Nephron progenitor cell (in vitro differentiated cells): ENCODE results near the gene VPS35.
A peak's percentile ranks its signal among the peaks of the same experiment; 100 is the strongest.

Experiments
- DNase-seq: peaks from one replicate; pipeline ENCODE4 v3.0.0; 2021
- H3K27ac Mint-ChIP-seq: 2 replicates; pipeline ENCODE4 v1.8.0; 2021; ENCODE audit warnings: mild to moderate bottlenecking, moderate library complexity, mixed read lengths
- H3K27me3 Mint-ChIP-seq: 2 replicates; pipeline ENCODE4 v1.8.0; 2021; ENCODE audit warnings: mild to moderate bottlenecking, low read depth, mixed read lengths; ENCODE audit not compliant: poor library complexity
- H3K36me3 Mint-ChIP-seq: 2 replicates; pipeline ENCODE4 v1.8.0; 2021; ENCODE audit warnings: low read depth, mixed read lengths
- H3K4me1 Mint-ChIP-seq: 2 replicates; pipeline ENCODE4 v1.8.0; 2021; ENCODE audit warnings: mixed read lengths
- H3K4me3 Mint-ChIP-seq: 2 replicates; pipeline ENCODE4 v1.8.0; 2021; ENCODE audit warnings: mild to moderate bottlenecking, moderate library complexity, mixed read lengths
- H3K9me3 Mint-ChIP-seq: 2 replicates; pipeline ENCODE4 v1.8.0; 2021; ENCODE audit warnings: mild to moderate bottlenecking, moderate library complexity, mixed read lengths
- CTCF ChIP-seq: fragments of 200-600 bp; sonication (generic); IDR thresholded peaks from 2 replicates; pipeline ENCODE4 v1.5.0; 2021; ENCODE audit warnings: antibody characterized with exemption

VPS35 gene

GRCh38 chr16:46688654-46689364 is at the start of gene VPS35:
TSS of gene VPS35 (minus strand) at chr16:46689178. CDS start at chr16:46689133, 45 bp downstream.
- H3K36me3 Mint-ChIP-seq, result peaks cover 18% of the 10 kb centered on the region
- H3K9me3 Mint-ChIP-seq, result no peaks in the 10 kb centered on the region
- H3K27ac Mint-ChIP-seq, result no peak within 1 kb of the TSS
- H3K4me3 Mint-ChIP-seq, result no peak within 1 kb of the TSS
- H3K4me1 Mint-ChIP-seq, result peaks cover 44% of the 10 kb centered on the region
- DNase-seq, result peak; percentile 100
- no peaks in the 10 kb centered on the region for H3K27me3 Mint-ChIP-seq
- TF ChIP-seq CTCF, result no peak

GRCh38 chr16:46737621-46738214 is 48.7 kb upstream of the VPS35 start:
- no peaks in the 10 kb centered on the region for H3K9me3 Mint-ChIP-seq
- no peak for TF ChIP-seq CTCF
- no peaks in the 10 kb centered on the region for H3K36me3 Mint-ChIP-seq
- peaks cover 6% of the 10 kb centered on the region for H3K4me1 Mint-ChIP-seq
- DNase-seq, result no peak
- H3K27ac Mint-ChIP-seq, result no peak overlapping the region
- peaks cover 85% of the 10 kb centered on the region for H3K27me3 Mint-ChIP-seq
- H3K4me3 Mint-ChIP-seq, result no peak overlapping the region

- no peak for TF ChIP-seq CTCF
These were observed 47.7 kb upstream of the VPS35 start for GRCh38 chr16:46736695-46737094.

GRCh38 chr16:46733319-46733830 is 44.4 kb upstream of the VPS35 start:
- H3K27ac Mint-ChIP-seq, result no peak overlapping the region
- H3K27me3 Mint-ChIP-seq, result peaks cover 92% of the 10 kb centered on the region
- TF ChIP-seq CTCF, result no peak
- H3K4me1 Mint-ChIP-seq, result no peaks in the 10 kb centered on the region
- no peaks in the 10 kb centered on the region for H3K36me3 Mint-ChIP-seq
- no peak overlapping the region for H3K4me3 Mint-ChIP-seq
- no peak for DNase-seq
- H3K9me3 Mint-ChIP-seq, result no peaks in the 10 kb centered on the region

More at GRCh38 chr16:46736695-46737094, 47.7 kb upstream of the VPS35 start:
- Mint-ChIP-seq H3K4me1 (no peaks in the 10 kb centered on the region), H3K27me3 (peaks cover 87% of the 10 kb centered on the region), H3K36me3 (no peaks in the 10 kb centered on the region), H3K27ac (no peak overlapping the region), H3K9me3 (no peaks in the 10 kb centered on the region), H3K4me3 (no peak overlapping the region)
- DNase-seq, result no peak

GRCh38 chr16:46732561-46732960 is 43.6 kb upstream of the VPS35 start:
- H3K36me3 Mint-ChIP-seq, result no peaks in the 10 kb centered on the region
- H3K27ac Mint-ChIP-seq, result no peak overlapping the region
- no peak for DNase-seq
- H3K4me3 Mint-ChIP-seq, result no peak overlapping the region
- no peaks in the 10 kb centered on the region for H3K9me3 Mint-ChIP-seq
- peaks cover 91% of the 10 kb centered on the region for H3K27me3 Mint-ChIP-seq
- no peaks in the 10 kb centered on the region for H3K4me1 Mint-ChIP-seq
- TF ChIP-seq CTCF, result no peak
